ENCODE data around the gene FKBP10. TPM values are rescaled to one million over a fixed set of nuclear protein-coding genes. Genes with fewer than 3 reads are reported as not detected.

The FKBP10 gene
- total and polyA plus RNA-seq, 5 donors from 2014 or later = 0.25 TPM; not detected in 4

Other genes with a start within 250 kb of the FKBP10 start
- not detected for gene KRT9, start 240.9 kb upstream of the FKBP10 start, total RNA-seq
- not detected for gene KRT9, start 240.9 kb upstream of the FKBP10 start, polyA plus RNA-seq
- not detected for gene KRT14, start 226.1 kb upstream of the FKBP10 start, total RNA-seq
- gene KRT14, start 226.1 kb upstream of the FKBP10 start, polyA plus RNA-seq = not detected
- not detected for gene KRT16, start 200.2 kb upstream of the FKBP10 start, total RNA-seq
- gene KRT16, start 200.2 kb upstream of the FKBP10 start, polyA plus RNA-seq = not detected
- not detected for gene KRT17, start 188.4 kb upstream of the FKBP10 start, total RNA-seq
- not detected for gene KRT17, start 188.4 kb upstream of the FKBP10 start, polyA plus RNA-seq
- 2,625 TPM for gene EIF1, start 124.1 kb upstream of the FKBP10 start, total RNA-seq
- 1,000 to 10,000 TPM; 1,357 to 1,617 (median 1,453) TPM for gene EIF1, start 124.1 kb upstream of the FKBP10 start, polyA plus RNA-seq
- not detected for gene GAST, start 100.7 kb upstream of the FKBP10 start, total RNA-seq
- gene GAST, start 100.7 kb upstream of the FKBP10 start, polyA plus RNA-seq = not detected
- 2.1 TPM for gene HAP1, start 78.4 kb upstream of the FKBP10 start, total RNA-seq
- gene HAP1, start 78.4 kb upstream of the FKBP10 start, polyA plus RNA-seq = under 1 TPM; 0.35 to 0.62 (median 0.49) TPM
- 1.3 TPM for gene JUP, start 26.3 kb upstream of the FKBP10 start, total RNA-seq
- under 1 TPM in 2 of 4 donors, not detected in 2; 0.32 to 0.33 TPM for gene JUP, start 26.3 kb upstream of the FKBP10 start, polyA plus RNA-seq
- 1.7 TPM for gene P3H4, start 1.1 kb upstream of the FKBP10 start, total RNA-seq
- gene P3H4, start 1.1 kb upstream of the FKBP10 start, polyA plus RNA-seq = 1 to 10 TPM in 3 of 4 donors, under 1 TPM in 1; 0.59 to 2.9 (median 2.5) TPM
- gene NT5C3B, start 23.2 kb downstream of the FKBP10 start, total RNA-seq = 17.9 TPM
- gene NT5C3B, start 23.2 kb downstream of the FKBP10 start, polyA plus RNA-seq = 10 to 100 TPM; 15.5 to 37.7 (median 18.1) TPM
- gene KLHL10, start 24.8 kb downstream of the FKBP10 start, total RNA-seq = not detected
- under 1 TPM in 3 of 4 donors, not detected in 1; 0.19 to 0.25 (median 0.21) TPM for gene KLHL10, start 24.8 kb downstream of the FKBP10 start, polyA plus RNA-seq
- gene KLHL11, start 52.4 kb downstream of the FKBP10 start, total RNA-seq = 21.7 TPM
- 10 to 100 TPM in 1 of 4 donors, 1 to 10 TPM in 3; 5.4 to 11.5 (median 6.7) TPM for gene KLHL11, start 52.4 kb downstream of the FKBP10 start, polyA plus RNA-seq
- gene ACLY, start 105.9 kb downstream of the FKBP10 start, total RNA-seq = 76.3 TPM
- 10 to 100 TPM; 50.3 to 56.8 (median 55.6) TPM for gene ACLY, start 105.9 kb downstream of the FKBP10 start, polyA plus RNA-seq
- gene ODAD4, start 117.6 kb downstream of the FKBP10 start, total RNA-seq = not detected
- gene ODAD4, start 117.6 kb downstream of the FKBP10 start, polyA plus RNA-seq = under 1 TPM in 3 of 4 donors, not detected in 1; 0.14 to 0.28 (median 0.15) TPM
- 27.7 TPM for gene CNP, start 153.8 kb downstream of the FKBP10 start, total RNA-seq
- gene CNP, start 153.8 kb downstream of the FKBP10 start, polyA plus RNA-seq = 10 to 100 TPM; 26.9 to 44.3 (median 34.1) TPM
- 149 TPM for gene DNAJC7, start 204.4 kb downstream of the FKBP10 start, total RNA-seq
- 10 to 100 TPM; 53.3 to 80.7 (median 67.2) TPM for gene DNAJC7, start 204.4 kb downstream of the FKBP10 start, polyA plus RNA-seq
- gene NKIRAS2, start 207.1 kb downstream of the FKBP10 start, total RNA-seq = 14.6 TPM
- gene NKIRAS2, start 207.1 kb downstream of the FKBP10 start, polyA plus RNA-seq = 10 to 100 TPM; 21.8 to 25.8 (median 23.0) TPM
- 0.27 TPM for gene C17orf113, start 237.6 kb downstream of the FKBP10 start, total RNA-seq
- under 1 TPM; 0.09 to 0.46 (median 0.38) TPM for gene C17orf113, start 237.6 kb downstream of the FKBP10 start, polyA plus RNA-seq

All from CD4-positive, CD25-positive, alpha-beta regulatory T cell (primary cell).